GM21515 (cell line): ENCODE results near the gene RAPGEF4.

Experiments used
- ATAC-seq: cut with Tn5 transposase; IDR thresholded peaks from one replicate; pipeline ENCODE4 v1.9.1; 2021; ENCODE audit not compliant: unreplicated experiment

RAPGEF4 gene

GRCh38 chr2:172735582-172736423 lies at the start of gene RAPGEF4:
TSS of gene RAPGEF4 (plus strand) at chr2:172735845. CDS start at chr2:172735984, 139 bp downstream.
- no peak for ATAC-seq

- no peak for ATAC-seq
Measured at GRCh38 chr2:172693037-172693436, 42.6 kb upstream of the RAPGEF4 start.

- ATAC-seq: no peak
Measured at GRCh38 chr2:172693529-172694455, 41.9 kb upstream of the RAPGEF4 start.

GRCh38 chr2:172697296-172697695 lies 38.3 kb upstream of the RAPGEF4 start:
- ATAC-seq: no peak

GRCh38 chr2:172698041-172698863 lies 37.4 kb upstream of the RAPGEF4 start:
- peak; percentile 64 for ATAC-seq

GRCh38 chr2:172701250-172701649 lies 34.4 kb upstream of the RAPGEF4 start:
- ATAC-seq: no peak

- ATAC-seq: no peak
Measured at GRCh38 chr2:172702451-172702850, 33.2 kb upstream of the RAPGEF4 start.

- no peak for ATAC-seq
Measured at GRCh38 chr2:172704072-172704936, 31.3 kb upstream of the RAPGEF4 start.

- ATAC-seq: no peak
Measured at GRCh38 chr2:172705352-172705751, 30.3 kb upstream of the RAPGEF4 start.

- ATAC-seq: no peak
Measured at GRCh38 chr2:172708247-172708646, 27.4 kb upstream of the RAPGEF4 start.

- ATAC-seq: no peak
Measured at GRCh38 chr2:172709566-172710291, 25.9 kb upstream of the RAPGEF4 start.

GRCh38 chr2:172710584-172711047 lies 25.0 kb upstream of the RAPGEF4 start:
- no peak for ATAC-seq

GRCh38 chr2:172711110-172711509 lies 24.5 kb upstream of the RAPGEF4 start:
- ATAC-seq: no peak

- no peak for ATAC-seq
Measured at GRCh38 chr2:172712251-172712650, 23.4 kb upstream of the RAPGEF4 start.

GRCh38 chr2:172713365-172713875 lies 22.2 kb upstream of the RAPGEF4 start:
- no peak for ATAC-seq

- no peak for ATAC-seq
Measured at GRCh38 chr2:172722481-172722880, 13.2 kb upstream of the RAPGEF4 start.

- no peak for ATAC-seq
Measured at GRCh38 chr2:172723286-172723685, 12.4 kb upstream of the RAPGEF4 start.

GRCh38 chr2:172724724-172725123 lies 10.9 kb upstream of the RAPGEF4 start:
- ATAC-seq: no peak

- ATAC-seq: no peak
Measured at GRCh38 chr2:172725284-172725683, 10.4 kb upstream of the RAPGEF4 start.
